NB4 (cell line): ENCODE data around the gene WDR88.

Source experiments
- CTCF ChIP-seq: IDR thresholded peaks from one replicate; pipeline ENCODE4 v1.5.1; 2012; ENCODE audit warnings: low read depth, low read length
- POLR2A ChIP-seq: IDR thresholded peaks from 2 replicates; pipeline ENCODE4 v1.6.1; 2011; ENCODE audit warnings: mild to moderate bottlenecking; ENCODE audit not compliant: insufficient read length; ENCODE audit errors: extremely low read depth

GRCh38 chr19:33187183-33187540 lies 55.2 kb downstream of the WDR88 start:
- TF ChIP-seq CTCF (no peak), POLR2A (no peak)
